D721Med (cell line): Measurements from ENCODE around the gene ADAMTS12.

ENCODE experiments used
- DNase-seq: peaks from one replicate; pipeline ENCODE4 v3.0.0; 2011; ENCODE audit warnings: low spot score; ENCODE audit not compliant: insufficient read length
- FAIRE-seq: peaks from 2 replicates; lab custom pipeline; 2011; peaks lifted over from hg19 to GRCh38; lab: Jason Lieb, UNC
- CTCF ChIP-seq: IDR thresholded peaks from 2 replicates; pipeline ENCODE4 v1.5.1; 2012; ENCODE audit warnings: mild to moderate bottlenecking, control low read depth; ENCODE audit not compliant: insufficient read depth; ENCODE audit errors: missing control alignments

The ADAMTS12 gene

DNA sequence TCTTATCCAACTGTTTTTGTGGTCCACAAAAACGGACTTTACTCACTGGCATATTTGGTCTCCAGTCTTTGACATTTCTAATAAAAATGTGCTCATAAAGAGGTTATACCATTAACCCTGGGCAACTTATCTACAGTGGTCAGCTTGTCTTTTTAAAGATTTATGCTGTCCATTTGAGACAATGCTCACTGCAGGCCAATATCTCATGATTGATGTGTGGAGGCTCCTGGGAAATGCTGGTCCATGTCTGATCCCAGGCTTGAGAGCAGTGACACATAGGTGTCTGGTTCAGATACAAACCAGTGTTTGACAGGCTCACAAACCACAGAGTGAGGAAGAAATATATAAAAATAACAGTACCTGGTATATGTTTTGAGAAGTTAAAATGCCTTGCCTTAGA lies 270.3 kb downstream of the ADAMTS12 start:
- FAIRE-seq, result no peak
- no peak for TF ChIP-seq CTCF
- no peak for DNase-seq

- TF ChIP-seq CTCF, result no peak
- no peak for DNase-seq
- FAIRE-seq, result no peak
Measured at GRCh38 chr5:33614039-33614438, 277.8 kb downstream of the ADAMTS12 start.

GRCh38 chr5:33612386-33612785 lies 279.4 kb downstream of the ADAMTS12 start:
- DNase-seq (no peak), FAIRE-seq (no peak)
- TF ChIP-seq CTCF, result no peak

GRCh38 chr5:33611877-33612276 lies 279.9 kb downstream of the ADAMTS12 start:
- FAIRE-seq (no peak), DNase-seq (no peak)
- no peak for TF ChIP-seq CTCF

DNA sequence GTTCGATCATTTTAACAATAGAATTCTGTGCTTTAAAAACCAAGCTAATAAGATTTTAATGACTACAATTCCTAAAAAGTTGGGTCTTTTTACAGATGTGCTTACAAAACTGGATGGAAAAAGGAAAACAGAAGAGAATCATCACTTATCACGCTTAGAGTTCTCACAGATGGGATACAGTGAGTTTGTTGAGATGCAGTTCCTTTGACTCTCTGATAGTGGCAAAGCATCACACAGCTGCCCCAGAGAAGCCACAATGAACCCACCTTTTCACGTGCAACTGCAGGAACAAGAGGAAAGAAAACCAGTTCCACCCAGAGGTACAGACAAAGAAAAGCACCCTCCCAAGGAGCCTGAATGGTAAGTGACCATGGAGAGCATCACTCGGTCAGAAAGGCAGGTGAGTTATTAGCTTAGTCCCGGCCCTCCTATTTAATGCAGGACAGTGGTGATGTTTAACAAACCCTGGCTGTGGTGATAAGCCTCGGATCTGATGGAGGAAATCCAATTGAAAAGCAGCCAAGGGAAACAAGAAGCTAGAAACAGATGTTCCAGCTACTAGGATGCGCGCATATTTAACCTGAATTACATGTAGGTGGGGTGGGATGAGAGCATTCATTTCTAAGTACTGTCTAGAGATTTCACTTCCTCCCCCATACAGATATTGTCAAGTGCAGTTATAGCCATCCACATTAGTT lies 283.3 kb downstream of the ADAMTS12 start:
- FAIRE-seq (no peak), DNase-seq (no peak)
- no peak for TF ChIP-seq CTCF

GRCh38 chr5:33604503-33604902 lies 287.3 kb downstream of the ADAMTS12 start:
- no peak for TF ChIP-seq CTCF
- FAIRE-seq (no peak), DNase-seq (no peak)

- no peak for FAIRE-seq
- no peak for TF ChIP-seq CTCF
Measured at GRCh38 chr5:33601881-33602280, 289.9 kb downstream of the ADAMTS12 start.

More at GRCh38 chr5:33601881-33602280, 289.9 kb downstream of the ADAMTS12 start:
- no peak for DNase-seq
